T-cell (primary cell): ENCODE data around the gene IL1F10. TPM values are rescaled to one million over a fixed set of nuclear protein-coding genes. Genes with fewer than 3 reads are reported as not detected.

Experiments used
- ATAC-seq, 4 experiments: fragments of 200-7000 bp in 3 of 4; fragments of 150-1000 bp in 1 of 4; cut with Tn5 transposase; replicated peaks in 1 of 4; 1 replicate in 3 of 4; 2 replicates in 1 of 4; pipeline ENCODE4 v1.10.0; 2021; ENCODE audit warnings: moderate library complexity in 3 of 4, mild to moderate bottlenecking in 2 of 4, moderate number of reproducible peaks in 1 of 4
- CTCF ChIA-PET, 2 donors: fragments of 300-600 bp; sonication (Branson Sonifier 250); formaldehyde crosslinking; loops; one replicate each; lab custom pipeline; 2022; ENCODE audit warnings: antibody characterized with exemption in 2 of 2; lab: Charles Lee
- POLR2A ChIA-PET, 2 donors: fragments of 300-600 bp; sonication (Branson Sonifier 250); formaldehyde crosslinking; loops; one replicate each; lab custom pipeline; 2022; ENCODE audit warnings: antibody characterized with exemption in 2 of 2; lab: Charles Lee
- DNase-seq, 35 experiments: peaks; one replicate each; pipeline versions ENCODE4 v3.0.0 to v3.0.0-alpha.2; 2013 to 2023
- H3K27ac ChIP-seq: one replicate; pipeline ENCODE4 v1.5.1; 2013; ENCODE audit warnings: low read length
- H3K27me3 ChIP-seq, 2 experiments: replicated peaks in 1 of 2; 1 replicate in 1 of 2; 2 replicates in 1 of 2; pipeline versions ENCODE4 v1.6.1 to v1.7.0; 2013; ENCODE audit warnings: low read length in 1 of 2, mixed read lengths in 1 of 2; ENCODE audit not compliant: control insufficient read depth in 2 of 2, insufficient read depth in 2 of 2; ENCODE audit errors: extremely low read depth in 1 of 2
- H3K36me3 ChIP-seq, 2 donors: 1 replicate in 1 of 2; 2 replicates in 1 of 2; pipeline versions ENCODE4 v1.6.1 to v1.7.0; 2013; ENCODE audit warnings: low read length in 1 of 2; ENCODE audit not compliant: control insufficient read depth in 2 of 2, insufficient read depth in 1 of 2; ENCODE audit errors: extremely low read depth in 1 of 2
- H3K4me1 ChIP-seq, 2 experiments: 1 replicate in 1 of 2; 2 replicates in 1 of 2; pipeline versions ENCODE4 v1.6.1 to v1.7.0; 2013; ENCODE audit warnings: low read length in 2 of 2, mixed read lengths in 1 of 2; ENCODE audit not compliant: insufficient read depth in 2 of 2, control insufficient read depth in 1 of 2; ENCODE audit errors: extremely low read depth in 1 of 2
- H3K4me3 ChIP-seq, 2 donors: 1 replicate in 1 of 2; 2 replicates in 1 of 2; pipeline versions ENCODE4 v1.5.1 to v1.7.0; 2013; ENCODE audit warnings: mild to moderate bottlenecking in 2 of 2, low read length in 1 of 2, moderate library complexity in 1 of 2; ENCODE audit not compliant: control insufficient read depth in 1 of 2; ENCODE audit errors: extremely low read depth in 1 of 2
- H3K9me3 ChIP-seq: 2 replicates; pipeline ENCODE4 v1.7.0; 2013
- H3K27ac Mint-ChIP-seq, 2 donors: one replicate each; pipeline ENCODE4 v1.8.0; 2020 to 2021; ENCODE audit warnings: mild to moderate bottlenecking in 2 of 2, mixed read lengths in 2 of 2
- H3K27me3 Mint-ChIP-seq, 2 donors: one replicate each; pipeline ENCODE4 v1.8.0; 2021 to 2022; ENCODE audit warnings: mixed read lengths in 2 of 2
- H3K36me3 Mint-ChIP-seq: one replicate; pipeline ENCODE4 v1.8.0; 2021; ENCODE audit warnings: mixed read lengths
- H3K4me1 Mint-ChIP-seq, 3 donors: one replicate each; pipeline ENCODE4 v1.8.0; 2020 to 2022; ENCODE audit warnings: mixed read lengths in 3 of 3, mild to moderate bottlenecking in 1 of 3
- H3K4me3 Mint-ChIP-seq, 3 donors: one replicate each; pipeline ENCODE4 v1.8.0; 2020 to 2022; ENCODE audit warnings: mild to moderate bottlenecking in 3 of 3, mixed read lengths in 3 of 3, moderate library complexity in 3 of 3
- H3K9me3 Mint-ChIP-seq, 3 donors: one replicate each; pipeline ENCODE4 v1.8.0; 2020 to 2022; ENCODE audit warnings: mixed read lengths in 3 of 3
- whole genome bisulfite sequencing: methylation state at CpG from one replicate; pipeline ENCODE4 v1.1.5; 2013; ENCODE audit warnings: missing lambda C conversion rate; ENCODE audit not compliant: insufficient coverage; 5-methylcytosine and 5-hydroxymethylcytosine counted together
- total RNA-seq, 35 experiments: library from RNA in 6 of 35; stranded (reverse) in 6 of 35; fragments of 120-200 nt in 1 of 35; gene quantifications; one replicate each; pipeline versions ENCODE4 v1.2.1 to v1.2.4 and lab custom pipeline; 2013 to 2026

The IL1F10 gene
- total RNA-seq, 5 donors from 2014 or later (not counting 1 experiment from before 2014, with no cell fraction given): not detected

- H3K4me3 Mint-ChIP-seq: no peak overlapping the region
- Histone ChIP-seq H3K4me1 (no peaks in the 10 kb centered on the region), H3K4me3 (no peak overlapping the region), H3K27ac (no peak overlapping the region), H3K36me3 (no peaks in the 10 kb centered on the region), H3K27me3 (peaks cover 0 to 26% of the 10 kb centered on the region in 2 experiments), H3K9me3 (no peaks in the 10 kb centered on the region)
- WGBS: no CpG with 5 or more reads among the region's 1 CpG
- H3K4me1 Mint-ChIP-seq: no peaks in the 10 kb centered on the region
- H3K27ac Mint-ChIP-seq: no peak overlapping the region
- ChIA-PET POLR2A (no interaction called here), CTCF (no interaction called here)
- ATAC-seq: no peak
- peaks cover 0 to 6% of the 10 kb centered on the region in 2 donors for H3K27me3 Mint-ChIP-seq
- DNase-seq: no peak
- H3K36me3 Mint-ChIP-seq: no peaks in the 10 kb centered on the region
- H3K9me3 Mint-ChIP-seq: peaks cover 0 to 7% (median 2%) of the 10 kb centered on the region in 3 donors
Observed at GRCh38 chr2:113060796-113061195, 7.0 kb upstream of the IL1F10 start.

GRCh38 chr2:113061241-113061640 is 6.5 kb upstream of the IL1F10 start:
- ChIA-PET CTCF (no interaction called here), POLR2A (no interaction called here)
- Histone ChIP-seq H3K9me3 (no peaks in the 10 kb centered on the region), H3K36me3 (no peaks in the 10 kb centered on the region), H3K27me3 (peaks cover 0 to 26% of the 10 kb centered on the region in 2 experiments), H3K4me1 (no peaks in the 10 kb centered on the region), H3K27ac (no peak overlapping the region), H3K4me3 (no peak overlapping the region)
- DNase-seq: no peak
- ATAC-seq: no peak
- no peaks in the 10 kb centered on the region for H3K36me3 Mint-ChIP-seq
- H3K4me3 Mint-ChIP-seq: no peak overlapping the region
- peaks cover 0 to 6% of the 10 kb centered on the region in 2 donors for H3K27me3 Mint-ChIP-seq
- no peaks in the 10 kb centered on the region for H3K4me1 Mint-ChIP-seq
- no CpG with 5 or more reads among the region's 2 CpGs for WGBS
- peaks cover 0 to 3% (median 0%) of the 10 kb centered on the region in 3 donors for H3K9me3 Mint-ChIP-seq
- no peak overlapping the region for H3K27ac Mint-ChIP-seq

- no peak for ATAC-seq
- Histone ChIP-seq H3K27me3 (peaks cover 0 to 26% of the 10 kb centered on the region in 2 experiments), H3K4me1 (no peaks in the 10 kb centered on the region), H3K9me3 (no peaks in the 10 kb centered on the region), H3K36me3 (no peaks in the 10 kb centered on the region), H3K27ac (no peak overlapping the region), H3K4me3 (no peak overlapping the region)
- Mint-ChIP-seq H3K4me3 (no peak overlapping the region), H3K9me3 (peaks cover 0 to 2% (median 0%) of the 10 kb centered on the region in 3 donors), H3K4me1 (no peaks in the 10 kb centered on the region), H3K27me3 (peaks cover 0 to 6% of the 10 kb centered on the region in 2 donors), H3K36me3 (no peaks in the 10 kb centered on the region), H3K27ac (no peak overlapping the region)
- ChIA-PET POLR2A (no interaction called here), CTCF (no interaction called here)
- DNase-seq: no peak
- WGBS: 90% methylated on average over 11 of the region's 18 CpGs
Observed at GRCh38 chr2:113061896-113062770, 5.6 kb upstream of the IL1F10 start.

- Mint-ChIP-seq H3K9me3 (peaks cover 0 to 7% (median 0%) of the 10 kb centered on the region in 3 donors), H3K4me3 (no peak overlapping the region), H3K36me3 (no peaks in the 10 kb centered on the region), H3K27me3 (peaks cover under 1 to 3% of the 10 kb centered on the region in 2 donors), H3K4me1 (no peaks in the 10 kb centered on the region), H3K27ac (no peak overlapping the region)
- Histone ChIP-seq H3K4me3 (no peak overlapping the region), H3K27ac (no peak overlapping the region), H3K27me3 (peaks cover 0 to 19% of the 10 kb centered on the region in 2 experiments), H3K36me3 (no peaks in the 10 kb centered on the region), H3K9me3 (no peaks in the 10 kb centered on the region), H3K4me1 (no peaks in the 10 kb centered on the region)
- ChIA-PET POLR2A (no interaction called here), CTCF (no interaction called here)
- DNase-seq (no peak), ATAC-seq (no peak)
- WGBS: 100% methylated on average over 2 of the region's 5 CpGs
Observed at GRCh38 chr2:113064281-113064680, 3.5 kb upstream of the IL1F10 start.

GRCh38 chr2:113064898-113065297 is 2.9 kb upstream of the IL1F10 start:
- Mint-ChIP-seq H3K36me3 (no peaks in the 10 kb centered on the region), H3K4me1 (no peaks in the 10 kb centered on the region), H3K27ac (no peak overlapping the region), H3K27me3 (peaks cover 3 to 6% of the 10 kb centered on the region in 2 donors), H3K4me3 (no peak overlapping the region), H3K9me3 (peaks cover 0 to 7% (median 0%) of the 10 kb centered on the region in 3 donors)
- Histone ChIP-seq H3K27ac (no peak overlapping the region), H3K4me3 (no peak overlapping the region), H3K9me3 (no peaks in the 10 kb centered on the region), H3K36me3 (no peaks in the 10 kb centered on the region), H3K4me1 (no peaks in the 10 kb centered on the region), H3K27me3 (peaks cover 0 to 17% of the 10 kb centered on the region in 2 experiments)
- ATAC-seq (no peak), DNase-seq (no peak)
- POLR2A ChIA-PET: no interaction called here
- 63% methylated on average over 1 of the region's 1 CpG for WGBS
- CTCF ChIA-PET: no interaction called here

- Histone ChIP-seq H3K36me3 (no peaks in the 10 kb centered on the region), H3K27me3 (peaks cover 0 to 8% of the 10 kb centered on the region in 2 experiments), H3K9me3 (no peaks in the 10 kb centered on the region), H3K4me3 (no peak overlapping the region), H3K27ac (no peak overlapping the region), H3K4me1 (no peaks in the 10 kb centered on the region)
- Mint-ChIP-seq H3K9me3 (peaks cover 0 to 7% (median 0%) of the 10 kb centered on the region in 3 donors), H3K4me1 (no peaks in the 10 kb centered on the region), H3K27me3 (peaks cover 0 to 7% of the 10 kb centered on the region in 2 donors), H3K27ac (no peak overlapping the region), H3K36me3 (no peaks in the 10 kb centered on the region), H3K4me3 (no peak overlapping the region)
- ChIA-PET POLR2A (interaction anchor here in 1 of 2 donors (0.6 kb wide), 1 partner anchor 22 kb away, joined by 3 read pairs; no protein-coding TSS in a partner anchor), CTCF (no interaction called here)
- WGBS: no CpG with 5 or more reads among the region's 2 CpGs
- no peak for DNase-seq
- no peak for ATAC-seq
Observed at GRCh38 chr2:113068249-113068648, 479 bp downstream of the IL1F10 start.
